SU-DHL-6 (cell line): ENCODE results near the gene FOXP4.

Source experiments
- EZH2phosphoT487 ChIP-seq: fragments of 200-600 bp; sonication (generic), shearing (Covaris generic); conservative IDR thresholded peaks from 2 replicates; pipeline ENCODE4 v1.6.1; 2018; ENCODE audit warnings: mild to moderate bottlenecking, antibody characterized with exemption, low read length, moderate library complexity, mixed read lengths
- TF ChIP-seq, protein P1 (sequence below): fragments of 200-600 bp; sonication (generic); IDR thresholded peaks from one replicate; pipeline ENCODE4 v1.5.1; 2017; ENCODE audit warnings: antibody characterized with exemption, mild to moderate bottlenecking, low read length, moderate library complexity; ENCODE audit not compliant: insufficient read depth, poor library complexity, severe bottlenecking

DNA sequence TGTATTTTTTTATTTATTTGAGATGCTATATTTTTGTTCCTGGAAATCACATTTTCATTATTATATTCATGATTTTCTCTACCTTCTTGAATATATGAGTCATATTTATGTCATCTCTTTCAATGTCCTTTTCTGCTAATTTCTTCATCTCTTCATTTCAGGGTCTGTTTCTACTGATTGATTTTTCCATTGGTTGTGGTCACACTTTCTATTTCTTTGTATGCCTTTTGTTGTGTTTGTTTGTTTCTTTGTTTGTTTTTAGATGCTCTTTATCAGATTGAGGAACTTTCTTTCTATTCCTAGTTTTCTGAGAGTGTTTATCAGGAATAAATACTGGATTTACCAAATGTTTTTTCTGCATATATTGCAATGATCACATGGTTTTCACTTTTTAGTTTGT is 75.2 kb downstream of the FOXP4 start:
- TF ChIP-seq, protein P1, sequence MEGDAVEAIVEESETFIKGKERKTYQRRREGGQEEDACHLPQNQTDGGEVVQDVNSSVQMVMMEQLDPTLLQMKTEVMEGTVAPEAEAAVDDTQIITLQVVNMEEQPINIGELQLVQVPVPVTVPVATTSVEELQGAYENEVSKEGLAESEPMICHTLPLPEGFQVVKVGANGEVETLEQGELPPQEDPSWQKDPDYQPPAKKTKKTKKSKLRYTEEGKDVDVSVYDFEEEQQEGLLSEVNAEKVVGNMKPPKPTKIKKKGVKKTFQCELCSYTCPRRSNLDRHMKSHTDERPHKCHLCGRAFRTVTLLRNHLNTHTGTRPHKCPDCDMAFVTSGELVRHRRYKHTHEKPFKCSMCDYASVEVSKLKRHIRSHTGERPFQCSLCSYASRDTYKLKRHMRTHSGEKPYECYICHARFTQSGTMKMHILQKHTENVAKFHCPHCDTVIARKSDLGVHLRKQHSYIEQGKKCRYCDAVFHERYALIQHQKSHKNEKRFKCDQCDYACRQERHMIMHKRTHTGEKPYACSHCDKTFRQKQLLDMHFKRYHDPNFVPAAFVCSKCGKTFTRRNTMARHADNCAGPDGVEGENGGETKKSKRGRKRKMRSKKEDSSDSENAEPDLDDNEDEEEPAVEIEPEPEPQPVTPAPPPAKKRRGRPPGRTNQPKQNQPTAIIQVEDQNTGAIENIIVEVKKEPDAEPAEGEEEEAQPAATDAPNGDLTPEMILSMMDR: no peak
- no peak for TF ChIP-seq EZH2phosphoT487
